K562 (cell line): Measurements from ENCODE around the gene TRPC1. TPM values are rescaled to one million over a fixed set of nuclear protein-coding genes. Genes with fewer than 3 reads are reported as not detected.

ENCODE experiments used
- ATAC-seq: fragments of 200-7000 bp; cut with Tn5 transposase; 3 replicates; pipeline ENCODE4 v1.9.1; 2020; ENCODE audit warnings: moderate library complexity
- BruUV-seq: library from RNA; stranded (reverse); fragments of 400-500 nt; replicated peaks from 2 replicates; lab custom pipeline; 2021; lab: Mats Ljungman, UMichigan
- CTCF ChIA-PET: fragments of 300-600 bp; formaldehyde crosslinking; extraction: SDS; loops from one replicate; lab custom pipeline; 2021; ENCODE audit warnings: low intra/inter-chr PET ratio; lab: Yijun Ruan, JAX
- POLR2A ChIA-PET: fragments of 300-600, 350-650 bp; sonication (Branson Sonifier 250); formaldehyde crosslinking; extraction: SDS; loops from one replicate; lab custom pipeline; 2021; ENCODE audit warnings: antibody characterized with exemption, inconsistent platforms; lab: Yijun Ruan, JAX
- DNase-seq, 4 experiments: peaks; one replicate each; pipeline versions ENCODE4 v3.0.0 to v3.0.0-alpha.2; 2011 to 2018; ENCODE audit warnings: low spot score in 3 of 4, mixed read lengths in 3 of 4; ENCODE audit errors: extremely low read depth in 1 of 4
- FAIRE-seq: peaks from 2 replicates; lab custom pipeline; 2011; peaks lifted over from hg19 to GRCh38; lab: Jason Lieb, UNC
- H2AFZ ChIP-seq: 2 replicates; pipeline ENCODE4 v1.6.0; 2011; ENCODE audit warnings: low read depth, low read length, control low read depth, inconsistent platforms
- H3K27ac ChIP-seq: fragments of 200-600 bp; 3 replicates; pipeline ENCODE4 v1.8.0; 2011; ENCODE audit warnings: low read depth, mild to moderate bottlenecking, control low read depth, inconsistent platforms, low read length, moderate library complexity, mixed read lengths; ENCODE audit errors: extremely low read depth
- H3K27me3 ChIP-seq, 2 experiments: fragments of 300-600 bp in 1 of 2; 2 replicates in 1 of 2; 3 replicates in 1 of 2; pipeline versions ENCODE4 v1.6.0 to v1.8.0; 2011; ENCODE audit warnings: inconsistent platforms in 2 of 2, low read length in 2 of 2, mild to moderate bottlenecking in 1 of 2, mixed read lengths in 1 of 2, moderate library complexity in 1 of 2; ENCODE audit not compliant: control insufficient read depth in 2 of 2, insufficient read depth in 2 of 2
- H3K36me3 ChIP-seq: fragments of 300-600 bp; 3 replicates; pipeline ENCODE4 v1.8.0; 2011; ENCODE audit warnings: mild to moderate bottlenecking, low read length, inconsistent platforms; ENCODE audit not compliant: control insufficient read depth, insufficient read depth
- H3K4me1 ChIP-seq, 2 experiments: fragments of 200-600 bp in 1 of 2; replicated peaks in 1 of 2; 2 replicates in 1 of 2; 3 replicates in 1 of 2; pipeline versions ENCODE4 v1.5.1 to v1.8.0; 2011; ENCODE audit warnings: inconsistent platforms in 2 of 2, low read length in 2 of 2, mild to moderate bottlenecking in 1 of 2, mixed read lengths in 1 of 2, moderate library complexity in 1 of 2; ENCODE audit not compliant: control insufficient read depth in 2 of 2, insufficient read depth in 2 of 2
- H3K4me2 ChIP-seq: 2 replicates; pipeline ENCODE4 v1.6.1; 2011; ENCODE audit warnings: low read length, control low read depth, inconsistent platforms, mixed read lengths; ENCODE audit not compliant: insufficient read depth
- H3K4me3 ChIP-seq: fragments of 200-600 bp; sonication (generic), shearing (Covaris generic); 2 replicates; pipeline ENCODE4 v1.5.1; 2016; ENCODE audit warnings: control low read depth, inconsistent platforms
- H3K79me2 ChIP-seq: fragments of 200-600 bp; 3 replicates; pipeline ENCODE4 v1.8.0; 2011; ENCODE audit warnings: low read length, inconsistent platforms; ENCODE audit not compliant: control insufficient read depth, insufficient read depth
- H3K9ac ChIP-seq, 2 experiments: 2 replicates each; pipeline versions ENCODE4 v1.6.0 to v1.6.1; 2011; ENCODE audit warnings: low read depth in 2 of 2, low read length in 2 of 2, control low read depth in 1 of 2, inconsistent platforms in 1 of 2, mild to moderate bottlenecking in 1 of 2, mixed read lengths in 1 of 2; ENCODE audit not compliant: insufficient read depth in 1 of 2
- H3K9me1 ChIP-seq: one replicate; pipeline ENCODE4 v1.6.0; 2011; ENCODE audit warnings: inconsistent platforms, mild to moderate bottlenecking, low read length, moderate library complexity; ENCODE audit not compliant: control insufficient read depth, insufficient read depth
- H3K9me3 ChIP-seq: replicated peaks from 2 replicates; pipeline ENCODE4 v1.5.1; 2011; ENCODE audit warnings: low read depth, low read length, inconsistent platforms; ENCODE audit not compliant: control insufficient read depth, insufficient read depth
- H4K20me1 ChIP-seq: replicated peaks from 2 replicates; pipeline ENCODE4 v1.6.1; 2011; ENCODE audit warnings: low read length, inconsistent platforms, mixed read lengths; ENCODE audit not compliant: control insufficient read depth, insufficient read depth
- ATF7 ChIP-seq: fragments of 450-650 bp; IDR thresholded peaks from 2 replicates; pipeline ENCODE4 v1.7.1; 2014; ENCODE audit warnings: mild to moderate bottlenecking, moderate library complexity
- BMI1 ChIP-seq: fragments of 150-350 bp; IDR thresholded peaks from 2 replicates; pipeline ENCODE4 v1.6.1; 2014; ENCODE audit warnings: low read length
- BRD9 ChIP-seq: fragments of 450-650 bp; IDR thresholded peaks from 2 replicates; pipeline ENCODE4 v1.6.1; 2018; ENCODE audit warnings: low read depth; ENCODE audit not compliant: partially characterized antibody
- CEBPB ChIP-seq: fragments of 450-650 bp; IDR thresholded peaks from 2 replicates; pipeline ENCODE4 v1.6.1; 2016; ENCODE audit warnings: missing genetic modification characterization, missing compliant biosample characterization
- ELK3 ChIP-seq: fragments of 450-650 bp; formaldehyde crosslinking; IDR thresholded peaks from 2 replicates; pipeline ENCODE4 v1.4.0; 2020; ENCODE audit warnings: mild to moderate bottlenecking
- NELFE ChIP-seq: IDR thresholded peaks from 2 replicates; pipeline ENCODE4 v1.6.1; 2011; ENCODE audit warnings: mild to moderate bottlenecking; ENCODE audit not compliant: insufficient read depth, insufficient read length
- NR4A1 ChIP-seq, 2 experiments: fragments of 250-450 bp in 1 of 2; fragments of 450-650 bp in 1 of 2; sonication (Bioruptor Pico) in 1 of 2; IDR thresholded peaks; 2 replicates each; pipeline versions ENCODE4 v1.4.0 to v1.6.1; 2016 to 2020; ENCODE audit warnings: mild to moderate bottlenecking in 2 of 2, missing compliant biosample characterization in 1 of 2, missing genetic modification characterization in 1 of 2, moderate library complexity in 1 of 2
- PCBP1 ChIP-seq: fragments of 200-400 bp; formaldehyde crosslinking; IDR thresholded peaks from 2 replicates; pipeline ENCODE4 v1.6.1; 2018; ENCODE audit warnings: mild to moderate bottlenecking, low read depth, low read length; ENCODE audit not compliant: poor library complexity, severe bottlenecking
- PHF21A ChIP-seq: fragments of 450-650 bp; IDR thresholded peaks from 2 replicates; pipeline ENCODE4 v1.6.1; 2017; ENCODE audit warnings: low read depth, borderline replicate concordance
- SMARCA5 ChIP-seq: fragments of 450-650 bp; IDR thresholded peaks from 2 replicates; pipeline ENCODE4 v1.6.1; 2016
- SMARCE1 ChIP-seq: fragments of 450-650 bp; IDR thresholded peaks from 2 replicates; pipeline ENCODE4 v1.7.1; 2016; ENCODE audit warnings: mild to moderate bottlenecking
- SOX6 ChIP-seq: fragments of 450-650 bp; IDR thresholded peaks from 2 replicates; pipeline ENCODE4 v1.6.1; 2014; ENCODE audit warnings: mild to moderate bottlenecking
- TSHZ1 ChIP-seq: fragments of 250-450 bp; sonication (Bioruptor Pico); IDR thresholded peaks from 2 replicates; pipeline ENCODE4 v1.4.0; 2020; ENCODE audit warnings: mild to moderate bottlenecking, moderate library complexity
- ZBED1 ChIP-seq: IDR thresholded peaks from 2 replicates; pipeline ENCODE4 v1.6.1; 2014
- ZNF143 ChIP-seq: sonication (generic); formaldehyde crosslinking; IDR thresholded peaks from 2 replicates; pipeline ENCODE4 v1.9.0; 2022; ENCODE audit warnings: mild to moderate bottlenecking, missing genetic modification reagents
- ZNF253 ChIP-seq: fragments of 250-450 bp; sonication (Bioruptor Pico); conservative IDR thresholded peaks from 2 replicates; pipeline ENCODE4 v1.6.1; 2021; ENCODE audit warnings: mild to moderate bottlenecking
- ZNF395 ChIP-seq: fragments of 200-800 bp; sonication (Bioruptor generic); IDR thresholded peaks from 2 replicates; pipeline ENCODE4 v1.6.1; 2017; ENCODE audit warnings: missing genetic modification characterization, missing compliant biosample characterization
- ZNF511 ChIP-seq: sonication (generic); formaldehyde crosslinking; IDR thresholded peaks from 2 replicates; pipeline ENCODE4 v1.8.0; 2022; ENCODE audit warnings: mild to moderate bottlenecking, missing genetic modification reagents
- WGBS: fragments of 100-300 bp; shearing (Covaris generic); methylation state at CpG from one replicate; pipeline ENCODE4 v1.1.6; 2016; ENCODE audit warnings: low coverage, mixed read lengths; ENCODE audit not compliant: insufficient coverage; ENCODE audit errors: missing lambda C conversion rate; 5-methylcytosine and 5-hydroxymethylcytosine counted together
- in situ Hi-C: fragments of 300-500 bp; cut with MboI; formaldehyde crosslinking; loops from 4 replicates; pipeline ENCODE4 v1.15.0; 2018; ENCODE audit warnings: inconsistent platforms, mixed read lengths
- intact Hi-C: fragments of 100-400 bp; cut with micrococcal nuclease; formaldehyde crosslinking; loops from 2 replicates; pipeline ENCODE4 v1.14.2; 2022
- polyA plus RNA-seq, 8 experiments: library from polyadenylated mRNA; depleted of rRNA in 4 of 8; stranded (reverse) in 5 of 8; unstranded in 3 of 8; fragments of >200 nt; fragmentation: Nextera tagmentation in 2 of 8; fragmentation: Illumina TruSeq in 1 of 8; extraction: Ambion mirVana in 2 of 8; extraction: Trizol in 1 of 8; gene quantifications; 2 replicates each; pipeline versions ENCODE4 v1.2.1 to v1.2.3, GENCODE V29; 2011 to 2014; ENCODE audit warnings: inconsistent platforms in 1 of 8, missing spikeins in 1 of 8
- total RNA-seq, 7 experiments: library from RNA; depleted of rRNA in 6 of 7; stranded (reverse); fragments of >200 nt in 6 of 7; fragmentation: Illumina TruSeq in 2 of 7; extraction: Trizol in 2 of 7; gene quantifications; 2 replicates each; pipeline versions ENCODE4 v1.2.1 to v1.2.3, GENCODE V29; 2011 to 2021; ENCODE audit warnings: low replicate concordance in 1 of 7

TRPC1 gene
- total and polyA plus RNA-seq, 9 of the 15 experiments (the other 6 are each of a cell fraction or from before 2014, with no cell fraction given), result 1.4 to 6.5 (median 3.0) TPM

- POLR2A ChIA-PET, result interaction anchor here (0.6 to 2.0 kb wide), 10 partner anchors 10 to 249 kb away, joined by 3 to 14 read pairs (median 5); partner anchors contain the start of gene PLS1
- in situ Hi-C loops, result no loop called here
- Histone ChIP-seq H4K20me1 (no peaks in the 10 kb centered on the region), H3K9me1 (no peaks in the 10 kb centered on the region), H2AFZ (peak overlapping the region; percentile 99), H3K36me3 (no peaks in the 10 kb centered on the region), H3K4me2 (peak overlapping the region; percentile 89), H3K79me2 (peaks cover 21% of the 10 kb centered on the region), H3K4me3 (peak overlapping the region; percentile 90), H3K9ac (peak overlapping the region; percentile 53 to 91; a peak in 3 of 4 replicates), H3K27me3 (no peaks in the 10 kb centered on the region), H3K27ac (no peak overlapping the region; the same call in 2 of the 3 replicates), H3K4me1 (peaks cover 5 to 11% of the 10 kb centered on the region in 2 experiments; a peak in 4 of 5 replicates), H3K9me3 (no peaks in the 10 kb centered on the region)
- no TSS peak for BruUV-seq
- intact Hi-C loops, result no loop called here
- no peak for DNase-seq
- no peak for ATAC-seq
- WGBS, result 1% methylated on average over 10 of the region's 10 CpGs
- CTCF ChIA-PET, result no interaction called here
- FAIRE-seq, result no peak
- TF ChIP-seq ZBED1 (no peak), ZNF253 (CRISPR knock-in tag) (no peak), ZNF511 (CRISPR knock-in tag) (no peak), PCBP1 (no peak), ELK3 (CRISPR knock-in tag) (no peak), BRD9 (no peak), BMI1 (no peak), TSHZ1 (no peak), CEBPB (tag) (no peak), ZNF395 (CRISPR knock-in tag) (no peak), PHF21A (no peak), ATF7 (no peak), ZNF143 (CRISPR knock-in tag) (no peak), SOX6 (no peak), SMARCE1 (no peak), SMARCA5 (no peak), NR4A1 (CRISPR knock-in tag; IDR thresholded peaks at IDR 0.05) (no peak), NR4A1 (tag; IDR thresholded peaks at IDR 0.05) (no peak), NELFE (no peak)
Measured at GRCh38 chr3:142723665-142723967, 218 bp upstream of the TRPC1 start.
